ENCODE measurements around the gene TMEM41A. TPM values are rescaled to one million over a fixed set of nuclear protein-coding genes. Genes with fewer than 3 reads are reported as not detected.
"Not testable (repeated sequence)": the region's sequence is repeated elsewhere in the genome, so short reads cannot be mapped to it uniquely, and the experiment has no call there.

The TMEM41A gene
- total RNA-seq, 1 donor from 2014 or later = 9.6 TPM

- H3K4me1 ChIP-seq = no peaks in the 10 kb centered on the region
- H3K4me3 ChIP-seq = no peak overlapping the region
- no peak overlapping the region for H3K27ac ChIP-seq
- intact Hi-C loops (cut with DNase I) = no loop called here
- H3K36me3 ChIP-seq = peaks cover 0 to 36% of the 10 kb centered on the region in 2 donors
- no peak for DNase-seq (ENCODE audit: extremely low spot score in 2 of 2)
- no peaks in the 10 kb centered on the region for H3K27me3 ChIP-seq
- no peak for TF ChIP-seq POLR2AphosphoS5 (IDR thresholded peaks at IDR 0.05; ENCODE audit: insufficient read depth in 1 of 2, low read depth in 1 of 2)
- no peak for TF ChIP-seq CTCF (IDR thresholded peaks at IDR 0.05)
- no peak for TF ChIP-seq POLR2A (IDR thresholded peaks at IDR 0.05)
- no peaks in the 10 kb centered on the region for H3K9me3 ChIP-seq
These were observed 28.5 kb downstream of the TMEM41A start for GRCh38 chr3:185470323-185470722.

GRCh38 chr3:185469542-185469941 lies 29.3 kb downstream of the TMEM41A start:
- TF ChIP-seq POLR2AphosphoS5 (IDR thresholded peaks at IDR 0.05; ENCODE audit: insufficient read depth in 1 of 2, low read depth in 1 of 2) (no peak), POLR2A (IDR thresholded peaks at IDR 0.05) (no peak), CTCF (IDR thresholded peaks at IDR 0.05) (no peak)

GRCh38 chr3:185466123-185466522 lies 32.7 kb downstream of the TMEM41A start:
- H3K4me3 ChIP-seq; H3K27me3 ChIP-seq; intact Hi-C loops (cut with DNase I); H3K4me1 ChIP-seq; DNase-seq (ENCODE audit: extremely low spot score in 2 of 2); H3K27ac ChIP-seq; H3K9me3 ChIP-seq: not testable (repeated sequence)
- H3K36me3 ChIP-seq = peaks cover 0 to 23% of the 10 kb centered on the region in 2 donors

More at GRCh38 chr3:185469542-185469941, 29.3 kb downstream of the TMEM41A start:
- no peaks in the 10 kb centered on the region for H3K27me3 ChIP-seq
- H3K4me1 ChIP-seq = no peaks in the 10 kb centered on the region
- intact Hi-C loops (cut with DNase I) = no loop called here
- peaks cover 0 to 36% of the 10 kb centered on the region in 2 donors for H3K36me3 ChIP-seq
- DNase-seq (ENCODE audit: extremely low spot score in 2 of 2) = no peak
- no peak overlapping the region for H3K4me3 ChIP-seq
- no peaks in the 10 kb centered on the region for H3K9me3 ChIP-seq
- no peak overlapping the region for H3K27ac ChIP-seq

GRCh38 chr3:185465471-185465870 lies 33.4 kb downstream of the TMEM41A start:
- Histone ChIP-seq H3K27me3 (no peaks in the 10 kb centered on the region), H3K9me3 (no peaks in the 10 kb centered on the region), H3K27ac (no peak overlapping the region), H3K4me3 (no peak overlapping the region), H3K36me3 (peaks cover 0 to 23% of the 10 kb centered on the region in 2 donors), H3K4me1 (no peaks in the 10 kb centered on the region)
- TF ChIP-seq CTCF (IDR thresholded peaks at IDR 0.05) (no peak), POLR2AphosphoS5 (IDR thresholded peaks at IDR 0.05; ENCODE audit: insufficient read depth in 1 of 2, low read depth in 1 of 2) (no peak), POLR2A (IDR thresholded peaks at IDR 0.05) (no peak)
- intact Hi-C loops (cut with DNase I) = no loop called here
- DNase-seq (ENCODE audit: extremely low spot score in 2 of 2) = no peak

GRCh38 chr3:185460719-185461350 lies 38.0 kb downstream of the TMEM41A start:
- DNase-seq (ENCODE audit: extremely low spot score in 2 of 2) = no peak
- H3K4me3 ChIP-seq = no peak overlapping the region
- intact Hi-C loops (cut with DNase I) = no loop called here
- H3K9me3 ChIP-seq = no peaks in the 10 kb centered on the region
- no peak overlapping the region for H3K27ac ChIP-seq
- TF ChIP-seq POLR2A (IDR thresholded peaks at IDR 0.05) (no peak), POLR2AphosphoS5 (IDR thresholded peaks at IDR 0.05; ENCODE audit: insufficient read depth in 1 of 2, low read depth in 1 of 2) (no peak), CTCF (IDR thresholded peaks at IDR 0.05) (no peak)
- peaks cover 0 to 2% of the 10 kb centered on the region in 2 donors for H3K36me3 ChIP-seq
- H3K4me1 ChIP-seq = no peaks in the 10 kb centered on the region
- H3K27me3 ChIP-seq = no peaks in the 10 kb centered on the region
